ENCODE measurements around the gene MYO1F. TPM values are rescaled to one million over a fixed set of nuclear protein-coding genes. Genes with fewer than 3 reads are reported as not detected.

Gene MYO1F
- total RNA-seq, 2 experiments from 2014 or later: 66.7 to 67.4 TPM

DNA sequence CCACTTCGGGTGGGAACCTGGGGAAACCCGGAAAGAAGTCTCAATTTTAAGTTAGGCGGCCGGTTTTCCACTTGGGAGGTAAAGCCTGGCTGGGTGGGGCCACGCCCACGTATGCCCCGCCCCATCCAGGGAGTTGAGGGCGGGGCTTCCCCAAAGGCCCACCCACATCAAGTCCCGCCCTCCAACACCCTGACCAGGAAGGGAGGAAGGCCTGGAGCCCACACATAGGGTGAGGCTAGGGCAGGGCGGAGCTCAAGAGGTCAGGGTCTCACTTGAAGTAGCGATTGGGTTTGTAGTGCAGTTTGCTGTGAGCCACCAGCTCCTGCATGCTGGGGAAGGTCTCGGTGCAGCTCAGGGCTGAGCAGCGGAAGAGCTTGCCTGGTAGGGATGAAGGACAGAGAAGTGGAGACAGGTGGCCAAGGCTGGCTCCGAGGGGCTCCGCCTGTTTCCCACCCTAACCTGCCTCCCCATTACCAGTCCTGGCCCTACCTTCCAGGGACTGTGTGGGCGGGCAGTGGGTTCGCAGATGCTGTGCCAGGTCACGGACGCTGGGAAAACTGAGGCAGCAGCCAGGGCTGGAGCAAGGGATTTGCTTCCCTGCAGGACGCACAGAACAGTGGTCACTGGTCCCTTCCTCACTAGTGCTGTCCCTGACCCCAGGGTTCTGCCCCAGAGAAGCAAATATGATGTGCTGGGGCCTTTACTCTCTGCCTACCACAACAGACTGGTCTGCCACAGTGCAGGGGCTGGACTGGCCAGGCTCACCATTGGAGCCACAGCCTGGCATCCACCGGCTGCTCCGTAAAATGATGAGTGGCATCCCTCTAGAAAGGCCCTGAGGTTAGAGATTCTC lies 64.9 kb downstream of the MYO1F start:
- peak overlapping the region; percentile 72 for H3K27ac Mint-ChIP-seq
- ATAC-seq (ENCODE audit: poor library complexity) (no peak), DNase-seq (peak in 1 of 14 experiments; percentile 62)
- POLR2A ChIA-PET: interaction anchor here (1.6 to 8.6 kb wide), 10 partner anchors 15 to 122 kb away, joined by 8 to 185 read pairs (median 14); partner anchors contain the start of genes HNRNPM, MARCHF2, MYO1F and RAB11B
- Histone ChIP-seq H3K36me3 (ENCODE audit: insufficient read depth, low read length) (peaks cover 19% of the 10 kb centered on the region), H3K27ac (ENCODE audit: low read depth in 1 of 2, low read length in 2 of 2) (no peak overlapping the region), H3K9me3 (ENCODE audit: control insufficient read depth in 1 of 2, insufficient read depth in 1 of 2, low read length in 2 of 2) (peaks cover 0 to 4% of the 10 kb centered on the region in 2 experiments), H3K27me3 (ENCODE audit: control insufficient read depth in 1 of 2, insufficient read depth in 2 of 2, low read length in 2 of 2) (no peaks in the 10 kb centered on the region), H3K4me3 (ENCODE audit: low read length) (no peak overlapping the region), H3K4me1 (ENCODE audit: insufficient read depth, low read length) (peaks cover 53% of the 10 kb centered on the region)
- H3K4me3 Mint-ChIP-seq: no peak overlapping the region
- H3K4me1 Mint-ChIP-seq (ENCODE audit: low read depth): peaks cover 45% of the 10 kb centered on the region
- H3K36me3 Mint-ChIP-seq (ENCODE audit: low read depth): peaks cover 34% of the 10 kb centered on the region
- no peaks in the 10 kb centered on the region for H3K9me3 Mint-ChIP-seq
- CTCF ChIA-PET: interaction anchor here (5.5 kb wide), 1 partner anchor 68 kb away, joined by 41 read pairs; no protein-coding TSS in a partner anchor
- H3K27me3 Mint-ChIP-seq: no peaks in the 10 kb centered on the region
- TF ChIP-seq, protein P1, sequence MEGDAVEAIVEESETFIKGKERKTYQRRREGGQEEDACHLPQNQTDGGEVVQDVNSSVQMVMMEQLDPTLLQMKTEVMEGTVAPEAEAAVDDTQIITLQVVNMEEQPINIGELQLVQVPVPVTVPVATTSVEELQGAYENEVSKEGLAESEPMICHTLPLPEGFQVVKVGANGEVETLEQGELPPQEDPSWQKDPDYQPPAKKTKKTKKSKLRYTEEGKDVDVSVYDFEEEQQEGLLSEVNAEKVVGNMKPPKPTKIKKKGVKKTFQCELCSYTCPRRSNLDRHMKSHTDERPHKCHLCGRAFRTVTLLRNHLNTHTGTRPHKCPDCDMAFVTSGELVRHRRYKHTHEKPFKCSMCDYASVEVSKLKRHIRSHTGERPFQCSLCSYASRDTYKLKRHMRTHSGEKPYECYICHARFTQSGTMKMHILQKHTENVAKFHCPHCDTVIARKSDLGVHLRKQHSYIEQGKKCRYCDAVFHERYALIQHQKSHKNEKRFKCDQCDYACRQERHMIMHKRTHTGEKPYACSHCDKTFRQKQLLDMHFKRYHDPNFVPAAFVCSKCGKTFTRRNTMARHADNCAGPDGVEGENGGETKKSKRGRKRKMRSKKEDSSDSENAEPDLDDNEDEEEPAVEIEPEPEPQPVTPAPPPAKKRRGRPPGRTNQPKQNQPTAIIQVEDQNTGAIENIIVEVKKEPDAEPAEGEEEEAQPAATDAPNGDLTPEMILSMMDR (IDR thresholded peaks at IDR 0.05): no peak
- intact Hi-C loops (cut with DNase I, micrococcal nuclease): no loop called here

DNA sequence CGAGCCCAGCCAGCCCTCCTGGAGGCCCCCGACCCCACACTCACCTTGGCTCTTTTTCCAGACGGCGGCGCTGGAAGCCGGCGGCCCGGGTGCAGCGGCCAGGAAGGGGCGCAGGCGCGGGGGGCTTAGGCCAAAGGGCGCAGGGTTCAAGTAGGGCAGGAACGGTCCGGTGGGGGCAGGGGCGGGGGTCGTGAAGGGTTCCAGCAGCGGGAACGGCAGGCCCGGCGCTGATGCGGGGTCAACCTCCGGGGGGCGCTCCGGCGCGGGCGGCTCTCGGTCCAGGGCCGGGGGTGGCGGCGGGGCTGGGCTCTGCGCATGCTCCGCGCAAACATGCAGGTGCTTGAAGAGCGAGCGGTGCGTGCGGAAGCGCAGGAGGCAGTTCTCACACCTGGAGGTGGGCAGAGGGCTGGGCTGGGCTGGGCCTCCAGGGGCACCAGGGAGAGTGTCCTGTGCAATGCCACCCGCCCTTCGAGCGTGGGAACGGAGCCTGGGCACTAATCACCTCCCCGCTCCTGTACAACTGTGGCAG lies 65.6 kb downstream of the MYO1F start:
- no peak overlapping the region for H3K27ac ChIP-seq (ENCODE audit: low read depth in 1 of 2, low read length in 2 of 2)
- no peak overlapping the region for H3K4me3 ChIP-seq (ENCODE audit: low read length)
- no peaks in the 10 kb centered on the region for H3K9me3 Mint-ChIP-seq
- ChIA-PET CTCF (interaction anchor here (5.5 kb wide), 1 partner anchor 69 kb away, joined by 41 read pairs; no protein-coding TSS in a partner anchor), POLR2A (interaction anchor here (8.6 kb wide), 1 partner anchor 66 kb away, joined by 185 read pairs; the partner anchor contains the start of gene MYO1F)
- H3K27me3 Mint-ChIP-seq: no peaks in the 10 kb centered on the region
- no peak overlapping the region for H3K27ac Mint-ChIP-seq
- H3K4me3 Mint-ChIP-seq: no peak overlapping the region
- DNase-seq: no peak
- H3K4me1 ChIP-seq (ENCODE audit: insufficient read depth, low read length): peaks cover 48% of the 10 kb centered on the region
- H3K36me3 Mint-ChIP-seq (ENCODE audit: low read depth): peaks cover 33% of the 10 kb centered on the region
- TF ChIP-seq, protein P1 (IDR thresholded peaks at IDR 0.05): no peak
- peaks cover 40% of the 10 kb centered on the region for H3K4me1 Mint-ChIP-seq (ENCODE audit: low read depth)
- no peak for ATAC-seq (ENCODE audit: poor library complexity)
- H3K36me3 ChIP-seq (ENCODE audit: insufficient read depth, low read length): peaks cover 19% of the 10 kb centered on the region
- intact Hi-C loops (cut with DNase I, micrococcal nuclease): no loop called here
- no peaks in the 10 kb centered on the region for H3K27me3 ChIP-seq (ENCODE audit: control insufficient read depth in 1 of 2, insufficient read depth in 2 of 2, low read length in 2 of 2)
- peaks cover 0 to 4% of the 10 kb centered on the region in 2 experiments for H3K9me3 ChIP-seq (ENCODE audit: control insufficient read depth in 1 of 2, insufficient read depth in 1 of 2, low read length in 2 of 2)

DNA sequence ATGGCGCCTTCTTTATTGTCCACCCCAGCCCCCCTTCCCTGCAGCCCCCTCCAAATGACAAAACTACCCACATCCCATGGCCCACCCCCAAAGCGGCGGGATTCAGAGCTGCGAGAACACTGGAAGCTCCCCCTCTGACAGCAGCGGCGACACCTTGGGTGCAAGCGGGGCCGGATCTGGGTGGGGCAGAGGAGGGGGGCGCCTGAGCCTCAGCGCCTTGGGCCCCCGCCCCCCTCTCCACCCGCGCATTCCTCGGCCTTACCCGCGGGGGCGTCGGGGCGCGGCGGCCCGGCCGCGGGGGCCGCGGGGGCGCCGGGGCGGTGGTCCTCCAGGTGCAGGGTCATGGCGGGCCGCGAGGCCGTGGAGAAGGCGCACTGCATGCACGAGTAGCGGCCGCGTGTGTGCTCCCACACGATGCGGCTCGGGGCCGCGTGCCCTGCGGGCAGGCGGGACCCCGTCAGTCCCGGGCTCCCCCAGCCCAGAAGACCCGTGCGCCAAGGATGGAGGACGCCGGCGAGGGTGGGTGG lies 66.6 kb downstream of the MYO1F start:
- Histone ChIP-seq H3K27me3 (ENCODE audit: control insufficient read depth in 1 of 2, insufficient read depth in 2 of 2, low read length in 2 of 2) (no peaks in the 10 kb centered on the region), H3K4me3 (ENCODE audit: low read length) (no peak overlapping the region), H3K9me3 (ENCODE audit: control insufficient read depth in 1 of 2, insufficient read depth in 1 of 2, low read length in 2 of 2) (peaks cover 0 to 4% of the 10 kb centered on the region in 2 experiments), H3K36me3 (ENCODE audit: insufficient read depth, low read length) (peaks cover 19% of the 10 kb centered on the region), H3K27ac (ENCODE audit: low read depth in 1 of 2, low read length in 2 of 2) (no peak overlapping the region), H3K4me1 (ENCODE audit: insufficient read depth, low read length) (peaks cover 48% of the 10 kb centered on the region)
- Mint-ChIP-seq H3K4me3 (no peak overlapping the region), H3K36me3 (ENCODE audit: low read depth) (peaks cover 40% of the 10 kb centered on the region), H3K27ac (no peak overlapping the region), H3K9me3 (no peaks in the 10 kb centered on the region), H3K27me3 (no peaks in the 10 kb centered on the region), H3K4me1 (ENCODE audit: low read depth) (peaks cover 39% of the 10 kb centered on the region)
- intact Hi-C loops (cut with DNase I, micrococcal nuclease): no loop called here
- ATAC-seq (ENCODE audit: poor library complexity) (no peak), DNase-seq (no peak)
- TF ChIP-seq, protein P1 (IDR thresholded peaks at IDR 0.05): no peak
- ChIA-PET CTCF (no interaction called here), POLR2A (no interaction called here)
